ENCODE measurements around the gene RASGRP4.
"Not testable (repeated sequence)": the region's sequence is repeated elsewhere in the genome, so short reads cannot be mapped to it uniquely, and the experiment has no call there.

RASGRP4 gene

GRCh38 chr19:38444026-38444425, 18.0 kb upstream of the RASGRP4 start:
- DNase-seq = no peak

- DNase-seq = no peak
Measured at GRCh38 chr19:38443458-38443999, 17.5 kb upstream of the RASGRP4 start.

GRCh38 chr19:38442736-38443135, 16.7 kb upstream of the RASGRP4 start:
- no peak for DNase-seq

GRCh38 chr19:38441657-38442348, 15.8 kb upstream of the RASGRP4 start:
- no peak for DNase-seq

- no peak for DNase-seq
Measured at GRCh38 chr19:38440592-38440991, 14.6 kb upstream of the RASGRP4 start.

- DNase-seq = no peak
Measured at GRCh38 chr19:38437917-38438316, 11.9 kb upstream of the RASGRP4 start.

GRCh38 chr19:38437295-38437694, 11.3 kb upstream of the RASGRP4 start:
- DNase-seq = no peak

- DNase-seq = no peak
Measured at GRCh38 chr19:38434549-38435051, 8.6 kb upstream of the RASGRP4 start.

GRCh38 chr19:38433268-38433733, 7.3 kb upstream of the RASGRP4 start, which contains the start of gene RYR1:
Gene RYR1 (plus strand): TSS chr19:38433691. CDS start chr19:38433830, 139 bp downstream.
- no peak for DNase-seq

- DNase-seq = no peak
Measured at GRCh38 chr19:38430931-38431330, 4.9 kb upstream of the RASGRP4 start.

GRCh38 chr19:38429811-38430156, 3.8 kb upstream of the RASGRP4 start:
- DNase-seq = no peak

- no peak for DNase-seq
Measured at GRCh38 chr19:38429055-38429810, 3.2 kb upstream of the RASGRP4 start.

GRCh38 chr19:38427035-38427677, 1.1 kb upstream of the RASGRP4 start:
- DNase-seq = not testable (repeated sequence)

- DNase-seq = no peak
Measured at GRCh38 chr19:38425222-38425809, 703 bp downstream of the RASGRP4 start.

- DNase-seq = no peak
Measured at GRCh38 chr19:38424272-38424671, 1.7 kb downstream of the RASGRP4 start.

GRCh38 chr19:38422438-38422837, 3.6 kb downstream of the RASGRP4 start:
- DNase-seq = no peak

GRCh38 chr19:38421856-38422255, 4.2 kb downstream of the RASGRP4 start:
- no peak for DNase-seq

GRCh38 chr19:38420935-38421334, 5.1 kb downstream of the RASGRP4 start:
- no peak for DNase-seq

GRCh38 chr19:38417544-38418506, 8.2 kb downstream of the RASGRP4 start:
- no peak for DNase-seq

- no peak for DNase-seq
Measured at GRCh38 chr19:38417146-38417543, 8.9 kb downstream of the RASGRP4 start.

- DNase-seq = no peak
Measured at GRCh38 chr19:38413416-38413815, 12.6 kb downstream of the RASGRP4 start.

GRCh38 chr19:38412961-38413360, 13.1 kb downstream of the RASGRP4 start:
- no peak for DNase-seq
